ENCODE measurements around the gene AGPAT3. TPM values are rescaled to one million over a fixed set of nuclear protein-coding genes. Genes with fewer than 3 reads are reported as not detected.

The AGPAT3 gene
- total RNA-seq, 6 experiments from 2014 or later: 56.9 to 111 (median 95.3) TPM

DNA sequence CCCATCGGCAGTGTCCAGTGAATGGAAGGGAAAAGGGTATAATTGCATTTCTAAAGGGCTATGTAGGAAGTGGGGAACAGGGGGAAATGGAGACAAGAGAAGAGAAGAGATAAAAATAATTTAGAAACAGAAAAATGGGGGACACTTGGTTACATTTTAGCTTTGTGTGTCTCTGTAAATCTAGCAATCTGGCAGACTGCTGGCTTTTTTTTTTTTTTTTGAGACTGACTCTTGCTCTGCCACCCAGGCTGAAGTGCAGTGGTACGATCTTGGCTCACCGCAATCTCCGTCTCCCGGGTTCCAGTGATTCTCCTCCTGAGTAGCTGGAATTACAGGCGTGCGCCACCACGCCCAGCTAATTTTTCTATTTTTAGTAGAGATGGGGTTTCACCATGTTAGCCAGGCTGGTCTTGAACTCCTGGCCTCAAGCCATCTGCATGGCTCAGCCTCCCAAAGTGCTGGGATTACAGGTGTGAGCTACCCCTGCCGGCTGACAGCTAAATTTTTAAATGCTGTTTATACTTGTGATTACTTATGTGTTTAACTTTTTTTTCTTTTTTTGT, 53.4 kb downstream of the AGPAT3 start:
- H3K4me3 ChIP-seq: no peak overlapping the region
- H3K27ac ChIP-seq: no peak overlapping the region
- WGBS (ENCODE audit: insufficient coverage, low coverage, low lambda C conversion rate, missing lambda C conversion rate): 60% methylated on average over 9 of the region's 9 CpGs
- no peaks in the 10 kb centered on the region for H3K27me3 ChIP-seq
- no peaks in the 10 kb centered on the region for H3K36me3 ChIP-seq
- intact Hi-C loops (cut with DNase I): no loop called here
- no peaks in the 10 kb centered on the region for H3K9me3 ChIP-seq
- ATAC-seq: no peak
- DNase-seq: peak in 2 of 3 donors; percentile 14 to 27
- TF ChIP-seq POLR2A (IDR thresholded peaks at IDR 0.05): no peak
- TF ChIP-seq, protein P1, sequence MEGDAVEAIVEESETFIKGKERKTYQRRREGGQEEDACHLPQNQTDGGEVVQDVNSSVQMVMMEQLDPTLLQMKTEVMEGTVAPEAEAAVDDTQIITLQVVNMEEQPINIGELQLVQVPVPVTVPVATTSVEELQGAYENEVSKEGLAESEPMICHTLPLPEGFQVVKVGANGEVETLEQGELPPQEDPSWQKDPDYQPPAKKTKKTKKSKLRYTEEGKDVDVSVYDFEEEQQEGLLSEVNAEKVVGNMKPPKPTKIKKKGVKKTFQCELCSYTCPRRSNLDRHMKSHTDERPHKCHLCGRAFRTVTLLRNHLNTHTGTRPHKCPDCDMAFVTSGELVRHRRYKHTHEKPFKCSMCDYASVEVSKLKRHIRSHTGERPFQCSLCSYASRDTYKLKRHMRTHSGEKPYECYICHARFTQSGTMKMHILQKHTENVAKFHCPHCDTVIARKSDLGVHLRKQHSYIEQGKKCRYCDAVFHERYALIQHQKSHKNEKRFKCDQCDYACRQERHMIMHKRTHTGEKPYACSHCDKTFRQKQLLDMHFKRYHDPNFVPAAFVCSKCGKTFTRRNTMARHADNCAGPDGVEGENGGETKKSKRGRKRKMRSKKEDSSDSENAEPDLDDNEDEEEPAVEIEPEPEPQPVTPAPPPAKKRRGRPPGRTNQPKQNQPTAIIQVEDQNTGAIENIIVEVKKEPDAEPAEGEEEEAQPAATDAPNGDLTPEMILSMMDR (IDR thresholded peaks at IDR 0.05): no peak
- H3K4me1 ChIP-seq: peaks cover 0 to 38% (median 17%) of the 10 kb centered on the region in 4 donors

DNA sequence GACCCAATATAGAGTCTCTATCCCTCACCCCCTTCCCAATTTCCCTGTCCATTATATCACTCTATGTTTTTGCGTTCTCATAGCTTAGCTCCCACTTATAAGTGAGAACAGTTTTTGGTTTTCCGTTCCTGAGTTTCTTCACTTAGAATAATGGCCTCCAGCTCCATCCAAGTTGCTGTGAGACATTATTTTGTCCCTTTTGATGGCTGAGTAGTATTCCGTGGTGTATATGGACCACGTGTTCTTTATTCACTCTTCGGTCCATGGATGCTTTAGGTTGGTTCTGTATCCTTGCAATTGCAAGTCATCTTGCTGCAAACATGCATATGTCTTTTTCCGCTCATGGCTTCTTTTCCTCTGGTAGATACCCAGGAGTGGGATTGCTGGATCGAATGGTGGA, 54.3 kb downstream of the AGPAT3 start:
- Histone ChIP-seq H3K4me1 (peaks cover 0 to 46% (median 21%) of the 10 kb centered on the region in 4 donors), H3K4me3 (no peak overlapping the region), H3K27ac (no peak overlapping the region), H3K27me3 (no peaks in the 10 kb centered on the region), H3K36me3 (no peaks in the 10 kb centered on the region), H3K9me3 (no peaks in the 10 kb centered on the region)
- intact Hi-C loops (cut with DNase I): no loop called here
- TF ChIP-seq, protein P1 (IDR thresholded peaks at IDR 0.05): no peak
- DNase-seq (no peak), ATAC-seq (no peak)
- 91% methylated on average over 7 of the region's 7 CpGs for WGBS (ENCODE audit: insufficient coverage, low coverage, low lambda C conversion rate, missing lambda C conversion rate)

DNA sequence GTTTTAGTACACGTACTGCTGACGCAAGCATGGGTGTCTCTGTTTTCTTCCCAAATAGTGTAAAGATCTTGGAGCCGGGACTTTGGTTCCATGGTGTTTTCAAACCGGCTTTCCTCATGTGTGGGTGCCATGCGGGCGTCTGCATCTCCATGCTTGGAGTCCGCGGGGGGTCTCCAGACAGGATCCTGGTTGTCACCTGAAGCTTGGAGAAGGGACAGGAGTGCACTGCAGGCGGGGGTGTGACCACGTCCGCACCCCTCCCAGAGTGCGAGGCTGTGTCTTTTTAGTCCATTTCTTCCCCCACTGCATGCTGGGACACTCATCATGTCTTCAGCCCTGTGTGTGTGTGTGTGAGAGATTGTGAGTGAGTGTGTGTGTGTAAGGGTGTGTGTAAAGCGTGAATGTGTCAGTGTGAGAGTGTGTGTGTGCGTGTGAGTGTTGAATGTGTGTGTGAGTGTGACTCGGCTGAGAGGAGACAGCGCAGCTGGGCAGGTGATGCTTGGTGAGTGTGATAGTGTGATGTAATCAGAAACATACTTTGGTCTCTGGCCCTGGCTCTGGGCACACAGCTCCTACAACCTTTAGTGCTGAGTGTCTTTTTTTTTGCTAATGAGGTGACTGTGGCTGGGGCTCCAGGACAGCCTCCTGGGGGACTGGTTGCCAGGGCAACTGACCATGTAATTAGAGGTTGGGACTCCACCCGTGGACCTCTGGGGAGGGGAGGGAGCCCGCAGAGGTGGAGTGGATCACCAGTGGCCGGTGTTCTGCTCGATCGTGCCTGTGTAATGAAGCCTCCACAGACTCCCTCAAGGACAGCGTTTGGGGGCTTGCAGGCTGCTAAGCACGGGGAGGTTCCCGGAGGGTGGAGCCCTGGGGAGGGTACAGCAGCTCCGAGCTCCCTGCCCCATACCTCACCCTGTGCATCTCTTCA, 55.1 kb downstream of the AGPAT3 start:
- peak overlapping the region in 1 of 3 donors; percentile 26 for H3K27ac ChIP-seq
- ATAC-seq: peak; percentile 65 to 76 (median 71)
- H3K36me3 ChIP-seq: no peaks in the 10 kb centered on the region

DNA sequence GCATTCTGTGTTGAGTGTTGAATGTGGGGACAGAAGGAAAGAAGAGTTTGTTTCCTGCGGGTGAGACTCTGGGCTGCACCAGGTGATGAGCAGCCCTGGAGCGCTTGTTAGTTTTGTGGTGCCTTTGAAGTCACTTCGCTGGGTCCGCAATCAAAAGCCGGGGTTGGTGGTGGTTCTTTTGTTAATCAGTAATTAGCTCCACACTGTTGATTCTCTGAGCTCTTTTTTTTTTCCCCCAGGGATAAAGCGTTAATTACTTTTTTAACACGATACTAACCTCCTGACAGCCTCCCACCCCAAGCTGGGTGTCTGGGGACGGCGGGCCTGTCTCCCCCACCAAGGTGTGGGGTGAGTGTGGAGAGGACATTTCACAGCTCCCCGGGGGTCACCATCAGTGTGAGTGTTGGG, 56.6 kb downstream of the AGPAT3 start:
- no peaks in the 10 kb centered on the region for H3K27me3 ChIP-seq
- no peaks in the 10 kb centered on the region for H3K36me3 ChIP-seq
- H3K4me1 ChIP-seq: peaks cover 0 to 62% (median 30%) of the 10 kb centered on the region in 4 donors
- TF ChIP-seq, protein P1 (IDR thresholded peaks at IDR 0.05): no peak
- no peak for TF ChIP-seq POLR2A (IDR thresholded peaks at IDR 0.05)
- H3K27ac ChIP-seq: no peak overlapping the region
- intact Hi-C loops (cut with DNase I): loop anchor here in 1 of 2 donors (10.0 kb wide), 1 partner anchor 57 kb away; the partner anchor contains the start of gene AGPAT3
- DNase-seq: peak in 1 of 3 donors; percentile 14
- no peak overlapping the region for H3K4me3 ChIP-seq
- no peaks in the 10 kb centered on the region for H3K9me3 ChIP-seq
- 32% methylated on average over 7 of the region's 10 CpGs for WGBS (ENCODE audit: insufficient coverage, low coverage, low lambda C conversion rate, missing lambda C conversion rate)
- ATAC-seq: no peak

More for the DNA sequence above, 55.1 kb downstream of the AGPAT3 start:
- Histone ChIP-seq H3K27me3 (no peaks in the 10 kb centered on the region), H3K9me3 (no peaks in the 10 kb centered on the region), H3K4me1 (peaks cover 0 to 55% (median 27%) of the 10 kb centered on the region in 4 donors), H3K4me3 (no peak overlapping the region)
- intact Hi-C loops (cut with DNase I): loop anchor here in 1 of 2 donors (10.0 kb wide), 1 partner anchor 55 kb away; the partner anchor contains the start of gene AGPAT3
- WGBS (ENCODE audit: insufficient coverage, low coverage, low lambda C conversion rate, missing lambda C conversion rate): 53% methylated on average over 16 of the region's 25 CpGs
- TF ChIP-seq, protein P1 (IDR thresholded peaks at IDR 0.05): no peak
- TF ChIP-seq POLR2A (IDR thresholded peaks at IDR 0.05): no peak
- DNase-seq: peak; percentile 44 to 77 (median 59)

Data from right lobe of liver (tissue), 6 donors.